ENCODE measurements around the gene KLK11. TPM values are rescaled to one million over a fixed set of nuclear protein-coding genes. Genes with fewer than 3 reads are reported as not detected.

Gene KLK11, protein sequence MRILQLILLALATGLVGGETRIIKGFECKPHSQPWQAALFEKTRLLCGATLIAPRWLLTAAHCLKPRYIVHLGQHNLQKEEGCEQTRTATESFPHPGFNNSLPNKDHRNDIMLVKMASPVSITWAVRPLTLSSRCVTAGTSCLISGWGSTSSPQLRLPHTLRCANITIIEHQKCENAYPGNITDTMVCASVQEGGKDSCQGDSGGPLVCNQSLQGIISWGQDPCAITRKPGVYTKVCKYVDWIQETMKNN
- under 1 TPM in 3 of 4 donors, not detected in 1; 0.21 to 0.28 (median 0.27) TPM for polyA plus RNA-seq (ENCODE audit: insufficient read length in 4 of 4)

DNA sequence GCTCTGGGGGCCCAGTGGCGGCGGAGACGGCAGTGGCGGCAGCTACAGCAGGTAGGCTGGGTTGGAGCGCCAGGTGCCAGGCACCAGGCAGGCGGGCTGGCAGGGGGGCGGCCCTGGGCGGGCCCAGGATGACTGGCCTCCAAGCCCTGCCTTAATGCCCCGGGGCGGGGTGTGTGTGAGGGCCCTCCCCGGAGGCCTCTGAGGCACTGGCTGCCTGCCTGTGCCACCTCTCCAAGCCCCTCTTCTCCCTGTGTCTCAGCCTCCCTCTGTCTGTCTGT is at the start of gene KLK11:
Gene KLK11 (minus strand): TSS at position 63 of the 278 bp plus-strand sequence. CDS start 985 bp downstream, outside the sequence.
- no peak for DNase-seq (ENCODE audit: low read depth in 4 of 4, low spot score in 3 of 4)

- DNase-seq (ENCODE audit: low read depth in 4 of 4, low spot score in 3 of 4) = no peak
Observed at GRCh38 chr19:51075998-51076397, 49.6 kb upstream of the KLK11 start.

DNA sequence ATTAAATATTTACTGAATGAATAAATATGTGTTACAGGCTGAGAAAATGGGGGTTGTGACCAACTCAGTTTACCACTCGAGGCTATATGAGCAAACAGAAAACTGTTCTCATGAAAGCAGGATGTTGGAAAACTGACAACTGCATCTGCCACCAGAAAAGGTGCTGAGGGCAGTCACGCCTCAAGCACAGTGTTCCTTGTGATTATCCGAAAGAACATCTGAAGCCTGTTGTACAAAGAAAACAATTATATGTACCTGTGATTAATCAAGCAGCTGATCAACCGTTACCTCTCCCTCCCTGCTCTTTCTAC is 44.6 kb upstream of the KLK11 start:
- no peak for DNase-seq (ENCODE audit: low read depth in 4 of 4, low spot score in 3 of 4)

DNA sequence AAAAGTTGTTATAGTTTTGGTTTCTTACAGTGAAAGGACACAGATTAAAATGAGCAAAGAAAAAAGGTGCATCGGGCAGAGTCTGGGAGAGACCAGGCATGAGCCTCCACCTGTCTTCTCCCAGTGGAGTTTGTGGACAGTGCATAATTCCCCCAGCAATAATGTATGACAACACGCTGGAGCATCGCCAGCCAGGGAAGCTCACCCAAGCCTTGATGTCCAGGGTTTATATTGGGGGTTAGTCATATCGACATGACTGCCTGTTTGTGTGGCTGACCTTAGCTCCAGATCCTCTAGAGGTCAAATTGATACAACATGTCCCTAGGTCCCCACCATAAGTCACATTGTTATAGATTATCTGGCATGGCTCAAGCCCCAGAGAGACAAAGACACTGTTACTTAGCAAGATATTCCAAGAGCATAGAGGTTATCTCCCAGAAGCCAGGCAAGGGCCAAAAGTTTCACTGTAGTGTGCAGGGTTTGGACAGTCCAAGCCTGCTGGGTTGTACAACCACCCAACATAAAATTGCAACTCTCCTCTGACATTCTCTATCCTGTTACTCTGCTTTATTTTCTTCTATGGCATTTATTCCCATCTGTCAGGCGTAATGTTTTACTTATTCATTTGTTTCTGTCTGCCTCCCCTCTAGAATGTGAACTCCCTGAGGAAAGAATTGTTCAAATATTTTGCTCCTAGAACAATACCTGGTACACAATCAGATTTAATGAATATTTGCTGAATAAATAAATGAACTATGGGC is 44.1 kb upstream of the KLK11 start:
- no peak for DNase-seq (ENCODE audit: low read depth in 4 of 4, low spot score in 3 of 4)

DNA sequence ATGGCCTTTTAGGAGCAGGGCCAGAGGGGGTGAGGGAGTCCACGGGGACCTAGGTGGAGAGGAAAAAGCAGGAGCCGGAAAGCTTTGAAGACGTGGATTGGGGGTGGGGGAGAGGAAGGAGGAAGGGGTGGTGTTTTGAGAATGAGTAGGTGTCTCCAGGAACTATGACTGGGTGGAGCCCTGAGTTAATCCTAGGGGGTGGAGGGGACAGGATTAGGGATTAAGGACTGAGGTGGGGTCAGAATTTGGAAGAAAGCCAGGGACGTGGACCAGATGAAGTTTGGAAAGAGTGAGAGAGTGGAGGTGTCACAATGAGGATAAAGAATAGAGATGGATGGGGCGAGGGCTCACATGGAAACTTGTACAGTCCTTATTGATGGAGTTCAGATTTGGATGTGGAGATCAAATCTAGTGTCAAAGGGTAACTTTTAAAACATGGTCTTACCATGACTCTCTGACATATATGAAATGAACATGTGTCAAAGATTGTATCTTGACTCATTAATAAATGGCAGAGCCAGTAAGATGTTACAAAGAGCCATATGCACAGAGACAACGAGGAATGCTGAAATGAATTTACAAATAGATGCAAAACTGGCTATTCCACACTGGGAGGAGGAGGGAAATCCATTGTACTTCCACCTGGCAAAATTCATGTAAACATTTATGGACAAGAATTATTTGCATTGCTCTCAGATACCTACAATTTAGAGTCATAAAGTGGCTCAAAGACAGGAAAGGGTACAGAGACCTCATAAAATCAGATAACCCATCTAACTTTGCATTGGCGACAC is 40.2 kb upstream of the KLK11 start:
- DNase-seq (ENCODE audit: low read depth in 4 of 4, low spot score in 3 of 4) = no peak

- DNase-seq (ENCODE audit: low read depth in 4 of 4, low spot score in 3 of 4) = no peak
Observed at GRCh38 chr19:51065221-51065960, 39.0 kb upstream of the KLK11 start.

DNA sequence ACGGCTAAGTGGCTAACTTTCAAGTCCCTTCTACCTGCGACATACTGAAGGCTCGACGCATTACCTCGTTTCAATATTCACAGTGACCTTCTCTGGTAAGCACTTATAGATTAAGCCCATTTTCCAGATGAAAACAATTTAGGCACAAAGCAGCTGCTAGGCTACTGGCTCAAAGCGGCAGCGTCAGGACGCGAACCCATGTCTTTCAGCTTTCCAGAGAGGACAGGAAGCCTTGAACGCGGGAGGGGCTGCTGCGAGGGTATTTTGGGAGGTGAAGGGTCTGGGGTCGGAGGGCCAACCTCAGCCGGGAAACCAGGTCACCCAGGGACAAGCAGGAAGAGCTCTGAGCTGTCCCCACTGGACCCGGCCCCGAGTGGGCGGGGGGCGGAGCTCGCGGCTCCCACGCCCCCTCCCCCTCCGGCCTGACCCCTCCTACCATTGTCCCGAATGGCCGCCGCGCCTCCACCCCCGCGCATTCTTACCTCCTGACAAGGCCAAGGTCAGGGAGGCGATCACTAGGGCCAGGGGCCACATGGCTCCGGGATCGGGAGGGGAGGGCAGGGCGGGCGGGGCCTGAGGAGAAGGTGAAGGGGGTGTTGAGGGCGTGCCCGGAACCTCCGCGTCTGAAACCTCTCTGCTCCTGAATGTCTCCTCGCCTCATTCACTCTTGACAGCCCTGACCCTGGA is 38.3 kb upstream of the KLK11 start, which contains the start of gene KLK13:
Gene KLK13 (minus strand): TSS at position 559 of the 687 bp plus-strand sequence. CDS start 25 bp downstream, at position 534.
- no peak for DNase-seq (ENCODE audit: low read depth in 4 of 4, low spot score in 3 of 4)

DNA sequence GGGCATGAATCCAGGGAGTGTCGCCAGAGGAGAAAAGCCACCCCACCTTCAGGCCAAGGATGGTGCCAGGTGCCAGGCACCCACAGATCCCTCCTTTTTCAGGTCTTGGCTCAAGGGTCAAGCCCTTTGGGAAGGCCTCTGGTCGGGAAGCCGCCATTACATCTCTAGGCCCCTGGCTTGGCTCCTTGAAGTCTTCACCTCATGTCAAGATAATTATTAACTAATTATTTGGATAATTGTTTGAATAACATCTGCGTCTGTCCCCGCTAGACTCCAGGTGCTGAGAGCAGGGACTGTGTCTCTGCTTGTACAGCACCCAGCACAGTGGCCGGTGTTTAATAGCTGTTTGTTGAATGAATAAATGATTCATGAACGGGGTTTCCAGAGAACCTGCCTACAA is 37.2 kb upstream of the KLK11 start:
- no peak for DNase-seq (ENCODE audit: low read depth in 4 of 4, low spot score in 3 of 4)

GRCh38 chr19:51060973-51061372 is 34.6 kb upstream of the KLK11 start:
- DNase-seq (ENCODE audit: low read depth in 4 of 4, low spot score in 3 of 4) = no peak

GRCh38 chr19:51060336-51060735 is 33.9 kb upstream of the KLK11 start:
- DNase-seq (ENCODE audit: low read depth in 4 of 4, low spot score in 3 of 4) = no peak

DNA sequence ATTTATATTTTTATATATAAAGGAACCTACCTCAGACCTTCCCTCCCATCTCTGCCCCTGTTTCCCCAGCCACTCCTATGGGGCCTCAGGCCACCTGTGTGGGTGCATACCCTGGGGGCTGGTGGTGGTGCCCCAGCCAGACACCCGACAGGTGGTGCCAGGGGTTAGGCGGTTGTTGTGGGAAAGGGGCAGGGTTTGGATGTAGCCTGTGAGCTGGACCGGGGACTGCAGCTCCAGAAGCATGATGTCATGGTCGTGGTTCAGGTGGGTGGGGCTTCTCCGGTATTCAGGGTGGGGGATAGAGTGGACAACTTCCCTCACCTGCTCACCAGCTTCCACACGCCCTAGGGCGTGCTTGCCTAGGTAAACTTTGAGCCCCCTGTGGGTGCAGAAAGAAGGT is 33.3 kb upstream of the KLK11 start:
- DNase-seq (ENCODE audit: low read depth in 4 of 4, low spot score in 3 of 4) = no peak

DNA sequence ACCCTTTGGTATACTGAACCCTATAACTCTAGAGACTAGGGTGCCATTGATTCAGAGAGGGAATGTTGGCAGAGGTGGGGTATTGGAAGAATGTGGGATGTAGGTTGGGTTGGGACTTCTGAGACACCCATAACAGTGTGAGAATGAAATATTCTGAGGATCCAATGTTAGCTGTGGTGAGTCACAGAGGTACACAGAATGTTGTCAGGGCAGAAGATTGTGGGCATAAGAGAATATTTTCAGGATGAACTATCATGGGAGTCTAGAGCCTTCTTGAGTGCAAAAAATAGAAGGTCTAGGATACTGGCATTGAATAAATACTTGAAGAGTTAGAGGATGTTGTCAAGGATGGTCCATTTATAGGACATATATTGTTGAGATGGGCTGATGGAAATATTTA is 29.4 kb upstream of the KLK11 start:
- no peak for DNase-seq (ENCODE audit: low read depth in 4 of 4, low spot score in 3 of 4)

- no peak for DNase-seq (ENCODE audit: low read depth in 4 of 4, low spot score in 3 of 4)
Observed at GRCh38 chr19:51047031-51047335, 20.6 kb upstream of the KLK11 start.

GRCh38 chr19:51044327-51044726 is 17.9 kb upstream of the KLK11 start:
- DNase-seq (ENCODE audit: low read depth in 4 of 4, low spot score in 3 of 4) = no peak

- DNase-seq (ENCODE audit: low read depth in 4 of 4, low spot score in 3 of 4) = no peak
Observed at GRCh38 chr19:51043497-51043896, 17.1 kb upstream of the KLK11 start.

DNA sequence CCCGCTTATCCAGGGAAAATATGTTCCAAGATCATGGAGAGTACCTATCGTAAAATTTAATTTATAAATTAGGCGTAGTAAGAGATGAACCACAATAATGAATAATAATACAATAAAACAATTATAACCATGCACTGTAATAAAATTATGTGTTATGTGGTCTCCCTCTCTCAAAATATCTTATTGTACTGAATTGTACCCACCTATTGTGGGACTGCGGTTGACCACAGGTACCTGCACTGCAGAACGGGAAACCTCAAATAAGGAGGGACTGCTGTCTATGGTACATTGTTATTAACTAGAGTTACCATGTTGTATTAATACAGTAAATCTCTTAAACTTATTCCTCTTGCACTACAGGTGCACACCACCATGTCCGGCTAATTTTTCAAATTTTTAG is 13.7 kb upstream of the KLK11 start:
- no peak for DNase-seq (ENCODE audit: low read depth in 4 of 4, low spot score in 3 of 4)

DNA sequence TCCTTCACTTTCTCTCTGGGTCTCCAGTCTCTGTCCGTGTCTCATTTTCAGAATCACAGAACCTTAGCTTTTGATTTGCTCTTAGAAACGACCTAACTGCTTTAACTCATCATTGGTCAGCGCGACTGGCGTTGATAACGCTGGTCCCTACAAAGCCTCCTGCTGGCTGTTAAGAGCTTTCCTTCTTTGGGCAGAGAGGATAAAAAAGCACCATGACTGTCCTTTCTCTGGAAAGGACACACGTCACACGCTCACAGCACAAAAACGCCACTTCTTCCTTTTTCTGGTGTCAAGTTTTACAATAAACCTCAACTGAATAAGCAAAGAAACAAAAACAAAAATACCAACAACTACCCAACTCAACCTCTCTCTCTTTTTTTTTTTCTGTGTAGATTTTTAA is 10.1 kb upstream of the KLK11 start:
- DNase-seq (ENCODE audit: low read depth in 4 of 4, low spot score in 3 of 4) = no peak

DNA sequence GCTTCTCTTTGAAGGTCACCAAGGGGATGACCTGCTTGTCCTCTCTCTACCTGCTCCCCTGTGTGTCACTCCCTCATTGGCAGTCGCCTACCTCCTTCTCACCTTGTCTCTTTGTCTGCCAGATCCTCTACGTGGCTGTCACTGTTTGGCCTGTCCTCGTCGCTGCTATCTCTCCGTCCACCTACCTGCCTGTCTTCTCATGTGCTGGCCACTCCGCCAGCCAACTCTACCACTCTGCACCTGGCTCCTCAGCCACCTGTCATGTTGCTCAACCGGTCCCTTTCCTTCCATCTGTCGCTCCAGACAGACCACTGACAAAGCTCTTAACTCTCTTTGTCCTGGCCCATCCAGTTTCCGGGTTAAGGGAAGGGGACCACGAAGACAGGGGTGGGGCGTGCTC is 8.3 kb upstream of the KLK11 start, which contains the start of gene KLK12:
Gene KLK12 (minus strand): TSS at position 299 of the 400 bp plus-strand sequence. CDS start 381 bp downstream, outside the sequence.
- no peak for DNase-seq (ENCODE audit: low read depth in 4 of 4, low spot score in 3 of 4)

- no peak for DNase-seq (ENCODE audit: low read depth in 4 of 4, low spot score in 3 of 4)
Observed at GRCh38 chr19:51031880-51032225, 5.4 kb upstream of the KLK11 start.

DNA sequence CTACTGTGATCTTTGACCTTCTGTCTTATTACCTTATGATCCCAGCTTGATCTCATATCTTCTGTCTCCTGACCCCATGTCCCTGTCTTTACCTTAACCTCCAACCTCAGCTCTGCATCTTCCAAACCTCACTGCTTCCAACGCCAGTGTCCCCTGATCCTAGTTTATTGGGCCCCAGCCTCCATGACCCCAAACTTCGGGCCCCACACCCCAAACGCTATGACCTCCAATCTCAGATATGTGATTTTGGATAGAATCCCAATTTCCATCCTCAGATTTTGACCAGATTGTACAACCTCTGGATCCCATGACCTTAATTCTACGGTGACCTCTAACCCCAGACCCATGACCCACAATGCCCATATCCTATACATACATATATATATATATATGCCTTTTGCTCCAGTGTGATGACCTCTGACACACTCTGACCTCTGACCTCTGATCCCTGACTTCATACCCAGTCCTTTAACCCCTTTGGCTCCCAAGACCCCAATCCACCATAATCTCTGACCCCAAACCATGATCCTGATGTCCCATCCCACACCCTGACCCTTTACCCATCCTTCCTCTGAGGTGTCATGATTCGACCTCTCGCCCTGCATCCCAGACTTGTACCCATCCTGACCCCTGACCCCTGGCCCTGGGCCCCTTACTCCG is 4.9 kb upstream of the KLK11 start:
- no peak for DNase-seq (ENCODE audit: low read depth in 4 of 4, low spot score in 3 of 4)
